Activated CD4-positive, alpha-beta memory T cell treated with anti-CD3 and anti-CD28 coated beads for 36 hours (primary cell): ENCODE results near the gene PHACTR2. TPM values are rescaled to one million over a fixed set of nuclear protein-coding genes. Genes with fewer than 3 reads are reported as not detected.

Experiments
- CTCF ChIA-PET: fragments of 350-600 bp; sonication (Branson Sonifier 250); formaldehyde crosslinking; loops from one replicate; lab custom pipeline; 2021; ENCODE audit warnings: antibody characterized with exemption, inconsistent platforms; lab: Charles Lee
- POLR2A ChIA-PET: fragments of 350-600 bp; sonication (Branson Sonifier 250); formaldehyde crosslinking; loops from one replicate; lab custom pipeline; 2021; ENCODE audit warnings: antibody characterized with exemption; lab: Charles Lee
- DNase-seq: peaks from one replicate; pipeline ENCODE4 v3.0.0-alpha.2; 2020
- H3K27ac Mint-ChIP-seq: one replicate; pipeline ENCODE4 v1.8.0; 2021; ENCODE audit warnings: mixed read lengths
- H3K27me3 Mint-ChIP-seq: one replicate; pipeline ENCODE4 v1.8.0; 2021; ENCODE audit warnings: mixed read lengths
- H3K36me3 Mint-ChIP-seq: one replicate; pipeline ENCODE4 v1.8.0; 2021; ENCODE audit warnings: mixed read lengths
- H3K4me1 Mint-ChIP-seq: one replicate; pipeline ENCODE4 v1.8.0; 2021; ENCODE audit warnings: low read depth, mixed read lengths
- H3K4me3 Mint-ChIP-seq: one replicate; pipeline ENCODE4 v1.8.0; 2021; ENCODE audit warnings: mild to moderate bottlenecking, mixed read lengths
- H3K9me3 Mint-ChIP-seq: one replicate; pipeline ENCODE4 v1.8.0; 2021; ENCODE audit warnings: mixed read lengths
- intact Hi-C: fragments of 100-400 bp; cut with micrococcal nuclease; formaldehyde crosslinking; loops from one replicate; pipeline ENCODE4 v1.15.1; 2023
- total RNA-seq, 2 experiments: library from RNA; stranded (reverse); gene quantifications; one replicate each; pipeline ENCODE4 v1.2.3, GENCODE V29; 2021

Gene PHACTR2
- total RNA-seq, 2 experiments from 2014 or later, result 26.1 to 28.1 TPM

DNA sequence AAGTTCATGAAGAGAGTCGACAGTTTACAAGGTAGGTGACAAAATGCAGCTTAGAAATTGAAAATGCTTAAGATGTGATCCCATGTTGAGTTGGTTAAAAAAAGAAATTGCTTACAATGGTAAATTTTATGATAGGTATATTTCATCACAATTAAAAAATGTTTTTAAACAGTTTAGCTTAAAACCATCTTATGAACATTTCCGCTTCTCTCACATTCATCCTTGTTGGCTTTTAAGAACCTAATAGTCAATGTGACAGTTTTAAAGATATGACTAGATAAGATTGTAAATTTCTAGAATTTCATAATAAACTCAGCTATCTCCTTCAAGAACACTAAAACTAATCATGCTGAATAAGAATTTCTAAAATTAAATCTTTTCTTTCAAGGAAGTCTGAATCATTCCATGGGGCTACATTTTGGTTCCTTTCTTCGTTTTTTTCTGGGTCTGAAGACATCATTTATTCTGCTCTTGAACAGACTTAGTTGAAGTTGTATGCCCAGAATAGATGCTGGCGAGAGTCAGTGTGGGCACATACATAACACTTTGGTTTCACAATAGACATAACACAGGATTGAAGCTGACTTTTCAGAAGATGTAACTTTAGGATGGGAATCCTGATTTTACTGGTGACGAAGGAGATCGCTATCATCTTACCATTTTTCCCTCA lies 129.5 kb downstream of the PHACTR2 start:
- Mint-ChIP-seq H3K9me3 (no peaks in the 10 kb centered on the region), H3K27me3 (no peaks in the 10 kb centered on the region), H3K4me1 (peaks cover 49% of the 10 kb centered on the region), H3K4me3 (peak overlapping the region; percentile 34), H3K36me3 (peaks cover 19% of the 10 kb centered on the region), H3K27ac (peak overlapping the region; percentile 86)
- intact Hi-C loops, result loop anchor here (2.0 to 5.0 kb wide), 2 partner anchors 130 to 196 kb away; partner anchors contain the start of gene PHACTR2
- DNase-seq, result peak; percentile 18
- ChIA-PET CTCF (interaction anchor here (0.8 to 1.4 kb wide), 3 partner anchors 133 to 206 kb away, joined by 3 to 4 read pairs (median 3); no protein-coding TSS in a partner anchor), POLR2A (interaction anchor here (0.7 to 3.1 kb wide), 5 partner anchors 36 to 268 kb away, joined by 3 to 15 read pairs (median 5); partner anchors contain the start of gene LTV1)

DNA sequence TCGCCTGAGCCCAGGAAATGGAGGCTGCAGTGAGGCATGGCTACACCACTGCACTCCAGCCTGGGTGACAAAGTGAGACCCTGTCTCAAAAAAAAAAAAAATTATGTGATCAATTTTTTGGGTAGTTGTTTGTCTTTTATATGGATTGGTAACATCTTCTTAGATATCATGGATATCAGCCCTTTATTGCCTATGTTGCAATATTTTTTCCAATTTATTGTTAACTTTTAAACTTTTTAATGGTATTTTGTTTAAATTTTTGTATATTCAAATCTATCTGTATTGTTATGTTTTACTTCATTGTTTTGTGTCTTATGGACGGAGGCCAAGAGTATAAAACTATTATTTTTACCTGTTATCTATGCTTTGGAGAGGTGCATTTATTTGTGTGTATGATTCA lies 133.0 kb downstream of the PHACTR2 start:
- CTCF ChIA-PET, result no interaction called here
- no peak overlapping the region for H3K27ac Mint-ChIP-seq
- intact Hi-C loops, result no loop called here

GRCh38 chr6:143811501-143812157 lies 133.9 kb downstream of the PHACTR2 start:
- DNase-seq, result no peak
- Mint-ChIP-seq H3K4me3 (no peak overlapping the region), H3K9me3 (no peaks in the 10 kb centered on the region), H3K27ac (no peak overlapping the region), H3K4me1 (peaks cover 17% of the 10 kb centered on the region), H3K27me3 (no peaks in the 10 kb centered on the region), H3K36me3 (peaks cover 15% of the 10 kb centered on the region)
- CTCF ChIA-PET, result no interaction called here
- intact Hi-C loops, result no loop called here
- POLR2A ChIA-PET, result no interaction called here

More for the DNA sequence above, 133.0 kb downstream of the PHACTR2 start:
- H3K4me1 Mint-ChIP-seq, result peaks cover 24% of the 10 kb centered on the region
- H3K36me3 Mint-ChIP-seq, result peaks cover 15% of the 10 kb centered on the region
- no peak overlapping the region for H3K4me3 Mint-ChIP-seq
- POLR2A ChIA-PET, result no interaction called here
- no peaks in the 10 kb centered on the region for H3K27me3 Mint-ChIP-seq
- H3K9me3 Mint-ChIP-seq, result no peaks in the 10 kb centered on the region
- no peak for DNase-seq

DNA sequence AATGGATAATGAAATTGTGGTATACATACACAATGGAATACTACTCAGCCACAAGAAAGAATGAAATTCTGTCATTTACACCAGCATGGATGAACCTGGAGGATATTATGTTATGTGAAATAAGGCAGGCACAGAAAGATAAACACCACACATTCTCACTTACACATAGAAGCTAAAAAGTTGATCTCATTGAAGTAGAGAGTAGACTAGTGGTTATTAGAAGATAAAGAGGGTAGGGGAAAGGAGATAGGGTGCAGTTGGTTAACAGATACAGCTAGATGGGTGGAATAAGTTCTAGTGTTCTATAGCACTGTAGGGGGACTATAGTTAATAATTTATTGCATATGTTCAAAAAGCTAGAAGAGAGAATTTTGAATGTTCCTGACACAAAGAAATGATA lies 139.9 kb downstream of the PHACTR2 start:
- Mint-ChIP-seq H3K27ac (no peak overlapping the region), H3K4me3 (no peak overlapping the region), H3K9me3 (no peaks in the 10 kb centered on the region), H3K36me3 (peaks cover 1% of the 10 kb centered on the region), H3K4me1 (no peaks in the 10 kb centered on the region), H3K27me3 (no peaks in the 10 kb centered on the region)
- DNase-seq, result no peak
- intact Hi-C loops, result no loop called here
- ChIA-PET CTCF (interaction anchor here (1.3 kb wide), 1 partner anchor 242 kb away, joined by 4 read pairs; no protein-coding TSS in a partner anchor), POLR2A (no interaction called here)

GRCh38 chr6:143821359-143821758 lies 143.6 kb downstream of the PHACTR2 start:
- ChIA-PET POLR2A (interaction anchor here (1.3 kb wide), 1 partner anchor 22 kb away, joined by 4 read pairs; the partner anchor contains the start of gene LTV1), CTCF (interaction anchor here (1.2 kb wide), 1 partner anchor 246 kb away, joined by 3 read pairs; no protein-coding TSS in a partner anchor)
- no peaks in the 10 kb centered on the region for H3K36me3 Mint-ChIP-seq
- no peaks in the 10 kb centered on the region for H3K4me1 Mint-ChIP-seq
- DNase-seq, result no peak
- H3K27ac Mint-ChIP-seq, result no peak overlapping the region
- H3K4me3 Mint-ChIP-seq, result no peak overlapping the region
- H3K27me3 Mint-ChIP-seq, result no peaks in the 10 kb centered on the region
- no peaks in the 10 kb centered on the region for H3K9me3 Mint-ChIP-seq
- intact Hi-C loops, result no loop called here

DNA sequence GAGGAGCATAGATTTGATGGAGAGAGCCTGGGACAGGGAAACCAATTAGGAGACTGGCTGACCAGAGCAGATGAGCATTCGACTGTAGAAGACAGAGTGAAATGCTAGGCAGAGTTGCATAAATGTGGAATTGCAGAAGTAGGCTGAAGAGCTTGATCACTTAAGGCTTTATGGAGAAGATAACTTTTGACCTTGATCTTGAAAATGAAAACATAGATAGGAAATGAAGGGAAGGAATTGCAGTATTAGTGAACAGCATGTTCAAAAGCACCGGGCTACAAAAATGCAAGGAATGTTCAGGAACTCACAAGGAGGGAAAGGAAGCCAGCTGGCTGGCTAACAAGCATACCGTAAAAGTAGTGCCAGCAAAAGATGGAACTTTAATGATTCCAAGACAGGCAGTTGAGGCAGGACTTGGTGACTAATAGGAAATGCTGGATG lies 144.8 kb downstream of the PHACTR2 start:
- no peak for DNase-seq
- Mint-ChIP-seq H3K4me3 (no peak overlapping the region), H3K9me3 (no peaks in the 10 kb centered on the region), H3K27me3 (no peaks in the 10 kb centered on the region), H3K4me1 (no peaks in the 10 kb centered on the region), H3K27ac (no peak overlapping the region), H3K36me3 (no peaks in the 10 kb centered on the region)
- intact Hi-C loops, result no loop called here
- POLR2A ChIA-PET, result no interaction called here
- CTCF ChIA-PET, result no interaction called here

GRCh38 chr6:143823548-143823947 lies 145.8 kb downstream of the PHACTR2 start:
- ChIA-PET CTCF (interaction anchor here (1.3 kb wide), 1 partner anchor 248 kb away, joined by 4 read pairs; no protein-coding TSS in a partner anchor), POLR2A (no interaction called here)
- Mint-ChIP-seq H3K27ac (no peak overlapping the region), H3K9me3 (no peaks in the 10 kb centered on the region), H3K27me3 (no peaks in the 10 kb centered on the region), H3K4me1 (no peaks in the 10 kb centered on the region), H3K36me3 (no peaks in the 10 kb centered on the region), H3K4me3 (no peak overlapping the region)
- intact Hi-C loops, result no loop called here
- DNase-seq, result no peak

DNA sequence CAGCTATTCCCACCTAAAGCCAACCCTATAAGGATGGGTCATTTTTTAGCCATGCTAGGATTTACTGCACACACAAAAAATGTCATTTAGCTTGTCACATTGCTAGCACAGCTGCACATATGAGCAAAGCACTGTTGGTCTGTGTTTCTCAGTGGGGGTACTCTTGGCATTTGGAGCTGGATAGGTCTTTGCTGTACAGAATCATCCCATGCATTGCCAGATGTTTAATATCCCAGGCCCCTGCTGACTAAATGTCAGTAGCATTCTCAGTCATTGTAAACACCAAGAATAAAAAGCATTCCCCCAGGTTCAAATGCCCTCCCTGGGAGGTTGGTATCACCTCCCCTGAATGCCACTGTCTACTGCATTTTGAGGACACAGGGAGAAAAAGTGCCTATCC lies 150.8 kb downstream of the PHACTR2 start:
- no peaks in the 10 kb centered on the region for H3K27me3 Mint-ChIP-seq
- intact Hi-C loops, result no loop called here
- ChIA-PET CTCF (interaction anchor here (0.6 kb wide), 1 partner anchor 13 kb away, joined by 3 read pairs; no protein-coding TSS in a partner anchor), POLR2A (interaction anchor here (0.9 kb wide), 1 partner anchor 14 kb away, joined by 3 read pairs; the partner anchor contains the start of gene LTV1)
- H3K4me3 Mint-ChIP-seq, result no peak overlapping the region
- H3K36me3 Mint-ChIP-seq, result no peaks in the 10 kb centered on the region
- no peaks in the 10 kb centered on the region for H3K9me3 Mint-ChIP-seq
- no peak overlapping the region for H3K27ac Mint-ChIP-seq
- DNase-seq, result no peak
- H3K4me1 Mint-ChIP-seq, result no peaks in the 10 kb centered on the region

DNA sequence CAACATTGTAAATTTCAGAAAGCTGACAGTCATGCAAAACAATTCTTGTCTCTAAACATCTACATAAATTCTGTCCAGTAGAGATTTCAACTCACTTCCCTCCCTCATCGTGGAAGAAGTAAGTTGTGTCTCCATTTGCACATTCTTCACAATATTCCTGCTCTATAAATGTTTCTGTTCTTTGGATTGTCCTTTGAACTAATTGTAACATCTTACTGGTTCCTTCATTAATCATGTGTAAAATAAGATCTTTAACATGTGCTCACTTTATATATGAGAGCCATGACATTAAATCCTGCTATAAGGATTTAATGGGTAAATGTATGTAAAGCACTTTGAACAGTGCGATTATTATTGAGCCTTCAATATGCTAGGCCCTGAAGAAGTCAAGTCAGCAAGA lies 158.4 kb downstream of the PHACTR2 start:
- H3K27ac Mint-ChIP-seq, result no peak overlapping the region
- no peaks in the 10 kb centered on the region for H3K9me3 Mint-ChIP-seq
- no peaks in the 10 kb centered on the region for H3K27me3 Mint-ChIP-seq
- no peak for DNase-seq
- H3K4me1 Mint-ChIP-seq, result no peaks in the 10 kb centered on the region
- ChIA-PET CTCF (interaction anchor here (1.8 kb wide), 1 partner anchor 261 kb away, joined by 5 read pairs; no protein-coding TSS in a partner anchor), POLR2A (no interaction called here)
- intact Hi-C loops, result no loop called here
- no peaks in the 10 kb centered on the region for H3K36me3 Mint-ChIP-seq
- H3K4me3 Mint-ChIP-seq, result no peak overlapping the region

DNA sequence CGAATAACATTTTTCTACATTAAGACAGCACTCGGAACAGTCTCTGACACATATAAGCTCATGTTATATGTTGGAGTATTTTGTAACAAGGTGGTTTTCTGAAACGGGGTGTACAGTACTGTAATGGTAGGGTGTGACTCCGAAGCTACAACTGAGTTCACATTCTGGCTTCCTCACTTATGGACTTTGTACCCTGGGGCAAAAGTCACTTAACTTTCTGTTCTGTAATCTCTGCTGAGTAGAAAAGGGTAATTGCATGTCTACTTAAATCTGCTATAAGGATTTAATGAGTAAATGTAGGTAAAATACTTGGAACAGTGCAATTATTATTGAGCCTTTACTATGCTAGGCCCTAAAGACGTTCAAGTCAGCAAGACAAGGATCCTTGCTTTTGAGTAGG lies 160.6 kb downstream of the PHACTR2 start:
- ChIA-PET CTCF (no interaction called here), POLR2A (no interaction called here)
- H3K4me3 Mint-ChIP-seq, result no peak overlapping the region
- H3K36me3 Mint-ChIP-seq, result no peaks in the 10 kb centered on the region
- H3K4me1 Mint-ChIP-seq, result peaks cover 5% of the 10 kb centered on the region
- no peak for DNase-seq
- H3K27ac Mint-ChIP-seq, result no peak overlapping the region
- no peaks in the 10 kb centered on the region for H3K27me3 Mint-ChIP-seq
- intact Hi-C loops, result no loop called here
- H3K9me3 Mint-ChIP-seq, result no peaks in the 10 kb centered on the region

- ChIA-PET CTCF (no interaction called here), POLR2A (no interaction called here)
- no peaks in the 10 kb centered on the region for H3K9me3 Mint-ChIP-seq
- no peak for DNase-seq
- peaks cover 2% of the 10 kb centered on the region for H3K36me3 Mint-ChIP-seq
- H3K4me3 Mint-ChIP-seq, result no peak overlapping the region
- no peak overlapping the region for H3K27ac Mint-ChIP-seq
- H3K4me1 Mint-ChIP-seq, result peaks cover 11% of the 10 kb centered on the region
- H3K27me3 Mint-ChIP-seq, result no peaks in the 10 kb centered on the region
- intact Hi-C loops, result no loop called here
Measured at GRCh38 chr6:143839196-143839595, 161.4 kb downstream of the PHACTR2 start.

- Mint-ChIP-seq H3K27ac (no peak overlapping the region), H3K4me3 (no peak overlapping the region)
Measured at GRCh38 chr6:143840595-143841265, 163.0 kb downstream of the PHACTR2 start.

More at GRCh38 chr6:143840595-143841265, 163.0 kb downstream of the PHACTR2 start:
- DNase-seq, result no peak
- Mint-ChIP-seq H3K9me3 (no peaks in the 10 kb centered on the region), H3K27me3 (no peaks in the 10 kb centered on the region), H3K36me3 (peaks cover 8% of the 10 kb centered on the region), H3K4me1 (peaks cover 21% of the 10 kb centered on the region)
- ChIA-PET POLR2A (no interaction called here), CTCF (no interaction called here)
- intact Hi-C loops, result no loop called here
